Erythroblast (primary cell): ENCODE measurements around the gene FCHSD2.

Experiments
- DNase-seq, 2 experiments: peaks; one replicate each; lab custom pipeline; 2025; lab: John Stamatoyannopoulos, UW
- GATA1 ChIP-seq: IDR thresholded peaks from 2 replicates; pipeline ENCODE4 v1.6.1; 2011; ENCODE audit warnings: low read depth, mild to moderate bottlenecking, control low read depth, low read length, moderate library complexity
- POLR2A ChIP-seq: IDR thresholded peaks from 2 replicates; pipeline ENCODE4 v1.6.1; 2011; ENCODE audit warnings: mild to moderate bottlenecking, low read length

Gene FCHSD2

DNA sequence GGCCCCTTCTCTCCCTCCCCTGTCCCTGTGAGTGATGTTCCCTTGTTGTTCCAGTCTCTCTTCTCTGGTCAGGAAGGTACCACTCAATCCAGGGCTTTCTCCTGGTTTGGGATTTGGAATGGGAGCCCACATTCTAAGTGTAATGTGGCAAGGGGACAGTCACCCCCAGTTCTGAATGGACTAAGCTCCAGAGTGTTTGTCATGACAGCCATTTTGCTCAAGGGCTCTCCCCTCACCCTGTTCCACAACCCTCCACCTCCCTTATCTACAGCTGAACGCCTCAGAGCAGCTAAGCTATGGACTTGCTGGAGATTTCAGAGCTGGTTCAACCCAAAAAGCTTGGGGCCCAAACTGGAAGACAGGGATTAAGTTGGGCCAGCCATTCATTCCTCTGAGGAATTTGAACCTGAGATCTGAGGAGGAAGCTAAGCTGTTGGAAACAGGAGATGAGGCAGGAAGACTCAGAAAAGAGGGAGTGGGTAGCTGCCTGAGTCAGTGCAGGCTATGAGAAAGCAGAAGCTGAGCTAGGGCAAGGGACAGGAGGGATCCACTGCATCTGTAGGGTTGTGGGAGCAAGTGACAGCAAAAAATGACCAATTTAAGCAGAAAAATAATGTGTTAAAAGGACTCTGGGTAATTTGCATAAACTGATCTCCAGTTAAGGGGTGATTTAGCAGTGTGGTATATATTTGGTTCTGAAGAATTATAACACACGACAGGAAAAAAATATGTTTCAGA, 22.9 kb upstream of the FCHSD2 start:
- TF ChIP-seq POLR2A, result no peak
- TF ChIP-seq GATA1, result no peak
- no peak for DNase-seq

DNA sequence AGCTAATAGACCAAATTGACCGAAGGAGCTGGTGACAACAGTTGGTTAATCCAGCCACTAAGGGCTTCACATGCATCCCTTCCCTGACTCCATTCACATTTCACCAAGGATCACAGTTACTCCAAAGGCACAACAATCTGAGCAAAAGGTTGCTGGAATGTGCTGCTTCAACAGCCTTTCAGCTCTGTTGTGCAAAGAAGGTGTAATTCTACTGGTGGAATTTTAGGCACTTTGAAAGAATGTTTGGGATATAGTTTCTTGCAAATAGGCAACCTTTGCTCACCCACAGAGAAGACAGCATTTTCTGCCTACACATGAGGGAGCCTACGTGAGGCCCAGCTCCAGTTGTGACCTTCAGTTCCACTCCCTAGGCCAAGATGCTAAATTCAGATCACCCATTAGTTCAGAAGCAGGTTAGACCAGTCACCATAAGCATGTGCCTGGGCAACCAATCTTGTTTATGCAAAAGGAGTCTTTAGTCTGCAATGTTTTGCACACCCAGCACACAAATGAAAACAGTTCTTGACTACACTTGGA, 21.6 kb upstream of the FCHSD2 start:
- DNase-seq, result no peak

DNA sequence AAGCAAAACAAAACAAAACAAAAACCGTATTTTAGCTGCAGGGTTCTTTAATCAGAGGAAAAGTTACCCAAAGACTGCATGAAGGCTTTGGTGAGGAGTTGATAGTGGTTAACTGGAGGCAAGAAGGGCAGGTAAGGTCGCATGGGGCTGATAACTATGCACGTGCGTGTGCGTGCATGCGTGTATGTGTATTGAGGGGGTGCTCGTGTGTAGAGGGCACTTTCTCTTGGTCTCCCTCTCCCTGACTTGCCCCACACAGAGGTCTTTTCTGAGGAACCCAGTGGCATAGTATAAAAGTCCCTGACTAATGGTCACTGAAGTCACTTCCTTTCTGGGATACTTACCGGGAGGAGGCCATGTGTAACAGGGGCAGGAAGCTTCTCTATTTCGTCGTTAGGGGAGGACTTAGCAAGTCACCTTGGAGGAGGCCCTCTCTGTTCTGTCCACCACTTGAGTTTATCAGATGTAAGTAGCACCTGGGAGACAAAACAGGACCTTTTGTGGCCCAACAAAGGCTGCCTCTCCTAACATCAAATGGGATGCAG, 20.1 kb upstream of the FCHSD2 start:
- DNase-seq, result no peak
- TF ChIP-seq POLR2A, result no peak
- TF ChIP-seq GATA1, result no peak

More for the DNA sequence above, 21.6 kb upstream of the FCHSD2 start:
- TF ChIP-seq GATA1 (no peak), POLR2A (no peak)

DNA sequence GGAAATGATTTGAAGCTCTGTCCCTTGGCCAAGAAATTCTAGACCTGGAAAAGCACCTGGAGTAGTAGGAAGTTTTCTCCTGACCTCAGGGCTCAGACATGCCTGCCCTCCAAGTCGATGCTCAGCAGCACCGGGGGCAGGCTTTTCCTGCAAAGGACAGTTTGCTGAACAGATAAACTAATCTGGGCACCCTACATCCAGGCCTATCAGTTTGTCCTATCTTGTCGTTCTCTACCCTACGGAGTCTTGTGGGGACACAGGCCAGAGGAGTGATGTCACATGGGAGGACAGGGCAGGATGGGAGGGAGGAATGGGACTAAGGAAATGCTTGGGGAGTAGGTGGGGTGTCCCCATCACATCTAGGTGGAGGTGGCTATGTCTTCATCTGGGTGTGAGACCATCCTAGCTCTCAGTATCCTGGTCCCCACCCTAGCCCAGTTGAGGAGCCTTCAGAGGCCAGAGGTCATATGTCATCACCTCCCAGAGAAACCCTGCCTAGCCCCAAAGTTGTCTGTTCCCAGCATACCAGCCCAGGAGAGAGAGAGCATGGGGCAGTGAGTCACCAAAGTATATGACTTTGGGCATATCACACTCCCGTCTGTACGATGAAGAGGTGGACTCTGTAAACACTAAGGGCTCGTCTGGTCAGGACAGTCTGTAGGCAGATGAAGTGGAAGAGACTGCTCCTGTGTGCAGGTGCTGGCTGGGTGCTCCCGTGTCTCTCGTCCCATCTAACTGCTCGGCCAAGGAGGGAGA, 18.1 kb upstream of the FCHSD2 start:
- no peak for TF ChIP-seq GATA1
- TF ChIP-seq POLR2A, result no peak
- DNase-seq, result no peak

DNA sequence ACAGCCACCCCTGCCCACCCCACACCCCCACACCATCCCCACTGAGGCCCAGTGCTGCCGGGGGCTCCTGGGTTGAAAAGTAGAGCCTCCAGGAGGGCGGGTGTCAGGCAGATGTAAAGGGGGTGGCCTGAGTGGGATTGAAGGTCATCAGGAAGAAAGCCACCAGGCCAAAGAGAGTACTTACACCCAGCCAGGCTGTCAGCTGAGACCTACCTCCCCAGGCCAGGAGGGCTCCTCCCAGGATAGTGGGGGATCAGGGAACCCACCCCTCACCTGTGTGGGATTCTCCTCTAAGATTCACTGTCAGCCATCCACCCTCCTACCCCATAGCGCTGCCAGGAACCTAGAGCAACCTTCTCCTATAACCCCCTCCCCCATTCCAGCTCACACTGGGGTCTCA, 17.2 kb upstream of the FCHSD2 start:
- TF ChIP-seq GATA1 (no peak), POLR2A (no peak)
- DNase-seq, result no peak

DNA sequence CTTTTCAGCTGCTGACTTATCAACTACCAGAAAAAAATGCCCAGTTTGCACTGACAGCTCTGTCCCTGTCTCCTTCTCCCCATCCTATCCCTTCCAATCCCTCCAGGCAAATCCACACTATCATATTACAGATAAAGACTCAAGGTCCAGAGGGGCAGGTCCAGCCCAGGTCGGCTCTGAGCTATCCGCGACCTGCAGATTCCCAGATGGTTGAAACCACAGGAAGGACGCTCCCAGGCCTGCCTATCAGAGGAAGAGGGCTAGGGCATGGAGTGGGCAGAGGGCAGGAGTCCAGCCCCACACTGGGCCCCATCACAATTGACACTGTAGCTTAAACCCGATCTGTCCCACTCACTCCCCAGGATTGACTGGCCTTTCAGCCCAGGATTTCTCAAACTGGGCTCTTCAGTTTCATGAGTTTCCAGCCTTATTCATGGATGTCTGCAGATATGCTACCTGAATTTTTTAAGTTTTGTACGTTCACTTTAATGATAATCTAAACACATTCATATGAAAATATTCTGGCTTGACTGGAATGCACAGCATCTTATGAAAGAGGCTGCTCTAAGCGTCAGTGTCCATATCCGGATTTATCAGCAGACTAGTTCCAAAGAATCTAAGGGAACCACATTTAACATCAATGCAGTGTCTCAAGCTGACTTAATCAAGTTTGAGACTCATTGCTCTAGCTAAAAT, 16.4 kb upstream of the FCHSD2 start:
- TF ChIP-seq GATA1 (no peak), POLR2A (no peak)
- no peak for DNase-seq

DNA sequence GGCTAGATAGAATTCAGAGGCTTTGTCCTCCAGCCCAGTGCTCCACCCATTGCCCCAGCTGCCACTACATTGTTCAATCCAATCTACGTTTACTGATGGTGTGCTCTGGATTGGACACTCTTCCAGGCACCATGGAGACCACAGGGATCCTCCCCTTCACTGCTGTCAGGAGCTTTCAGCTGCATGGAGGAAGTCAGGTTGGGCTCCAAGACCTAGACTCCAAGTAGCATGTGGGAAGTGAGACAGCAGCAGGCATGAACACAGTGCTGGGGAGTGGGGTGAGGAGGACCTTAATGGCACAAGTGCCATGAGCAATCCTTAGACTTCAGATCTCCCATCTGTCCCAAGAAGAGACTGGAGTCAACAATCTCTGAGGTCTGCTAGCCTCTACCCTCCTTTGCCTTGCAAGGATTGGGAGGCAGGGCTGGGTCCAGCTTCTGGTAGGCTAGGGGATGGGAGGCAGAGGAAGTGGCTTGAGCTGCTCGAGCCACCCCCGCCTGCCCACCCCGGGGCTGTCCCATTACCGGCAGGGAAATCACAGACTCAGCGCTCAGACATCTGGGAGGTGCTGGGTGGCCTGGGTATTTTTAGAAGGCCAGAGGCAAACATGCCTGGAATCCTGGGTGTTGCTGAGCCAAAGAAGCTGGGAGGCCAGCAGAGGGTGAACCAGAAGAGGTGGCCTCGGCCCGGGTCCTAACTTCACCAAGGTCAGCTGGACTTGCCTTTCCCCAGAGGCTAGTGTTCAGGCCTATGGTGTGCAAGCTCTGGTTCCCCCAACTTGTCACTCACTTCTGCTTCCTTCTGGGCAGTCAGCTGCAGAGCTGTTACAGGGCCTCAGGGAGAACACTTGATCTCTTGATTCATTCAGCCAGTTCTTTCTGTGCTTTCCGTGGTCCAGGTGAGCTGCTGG, 15.2 kb upstream of the FCHSD2 start:
- DNase-seq, result no peak
- TF ChIP-seq POLR2A (no peak), GATA1 (no peak)

DNA sequence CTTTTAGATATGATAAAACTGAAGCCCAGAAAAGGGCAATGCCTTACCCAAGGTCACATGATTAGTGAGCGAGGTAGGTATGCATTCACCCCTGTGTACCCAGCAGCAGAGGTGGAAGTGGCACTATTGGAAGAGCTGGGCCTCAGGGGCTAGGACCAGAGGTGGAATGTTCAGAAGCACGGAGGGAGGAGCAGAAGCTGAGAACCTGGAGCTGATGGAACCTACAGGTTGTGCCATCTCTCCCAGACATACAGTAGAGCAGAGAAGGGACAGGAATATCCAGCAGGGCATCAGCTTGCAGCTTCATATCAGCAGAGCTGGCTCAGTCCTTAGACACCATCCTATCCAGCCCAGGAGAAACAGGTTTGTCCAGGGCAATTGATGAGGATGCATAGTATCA, 14.6 kb upstream of the FCHSD2 start:
- TF ChIP-seq GATA1, result no peak
- no peak for TF ChIP-seq POLR2A
- DNase-seq, result no peak

DNA sequence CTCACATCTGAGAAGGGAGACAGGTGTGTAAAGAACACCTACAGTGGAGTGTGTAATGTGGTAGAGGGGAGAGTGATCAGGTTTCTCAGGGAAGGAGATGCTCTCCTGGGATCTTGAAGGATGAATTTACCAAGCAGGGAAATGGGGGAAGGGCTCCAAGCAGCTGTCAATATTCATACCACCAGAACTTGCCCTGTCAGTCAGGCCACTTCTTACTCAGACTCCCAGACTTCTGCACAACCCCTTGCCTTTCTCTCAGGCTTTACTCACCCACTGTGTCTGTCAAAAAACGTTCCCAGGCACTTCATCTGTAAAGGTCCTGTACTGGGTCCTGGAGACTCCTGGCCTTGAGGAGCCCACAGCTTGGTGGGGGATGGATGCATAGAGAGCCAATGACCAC, 14.0 kb upstream of the FCHSD2 start:
- no peak for DNase-seq
- TF ChIP-seq GATA1, result no peak
- no peak for TF ChIP-seq POLR2A

DNA sequence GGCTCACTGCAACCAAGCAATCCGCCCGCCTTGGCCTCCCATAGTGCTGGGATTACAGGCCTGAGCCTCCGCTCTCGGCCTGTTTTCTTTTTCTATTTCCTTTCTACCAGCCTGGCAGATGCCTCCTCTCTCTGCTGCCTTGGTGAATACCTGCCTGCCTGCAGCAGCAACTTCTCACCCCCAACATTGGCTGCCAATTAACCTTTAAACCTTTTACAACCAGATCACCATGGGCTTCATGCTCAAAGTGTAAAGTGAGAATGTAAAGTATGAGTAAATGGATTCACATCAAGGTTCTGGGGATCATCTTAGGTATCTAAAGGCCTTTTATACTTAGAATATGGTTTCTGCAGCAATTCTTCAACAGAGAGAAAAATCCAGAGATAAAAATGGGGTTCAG, 13.0 kb upstream of the FCHSD2 start:
- no peak for DNase-seq
- TF ChIP-seq POLR2A (no peak), GATA1 (no peak)

DNA sequence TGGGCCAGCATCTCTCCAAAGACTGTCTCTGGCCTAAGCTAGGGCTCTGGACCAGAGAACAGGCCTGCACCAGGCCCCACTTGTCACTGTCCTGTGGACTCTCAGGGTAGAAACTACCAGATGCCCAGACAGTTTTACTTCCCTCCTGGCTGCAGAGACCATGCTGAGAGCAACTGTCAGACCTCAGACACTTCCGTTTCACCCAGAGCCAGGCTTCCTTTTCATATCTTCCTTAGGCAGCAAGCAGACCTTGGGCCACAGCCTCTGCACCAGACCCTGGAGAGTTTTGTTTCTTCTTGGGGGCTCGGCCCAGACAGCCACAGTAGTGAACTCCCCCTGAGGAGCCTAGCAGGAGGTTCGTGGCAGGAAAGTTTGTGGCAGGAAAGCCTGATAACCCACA, 12.1 kb upstream of the FCHSD2 start:
- no peak for TF ChIP-seq GATA1
- TF ChIP-seq POLR2A, result no peak
- DNase-seq, result no peak

DNA sequence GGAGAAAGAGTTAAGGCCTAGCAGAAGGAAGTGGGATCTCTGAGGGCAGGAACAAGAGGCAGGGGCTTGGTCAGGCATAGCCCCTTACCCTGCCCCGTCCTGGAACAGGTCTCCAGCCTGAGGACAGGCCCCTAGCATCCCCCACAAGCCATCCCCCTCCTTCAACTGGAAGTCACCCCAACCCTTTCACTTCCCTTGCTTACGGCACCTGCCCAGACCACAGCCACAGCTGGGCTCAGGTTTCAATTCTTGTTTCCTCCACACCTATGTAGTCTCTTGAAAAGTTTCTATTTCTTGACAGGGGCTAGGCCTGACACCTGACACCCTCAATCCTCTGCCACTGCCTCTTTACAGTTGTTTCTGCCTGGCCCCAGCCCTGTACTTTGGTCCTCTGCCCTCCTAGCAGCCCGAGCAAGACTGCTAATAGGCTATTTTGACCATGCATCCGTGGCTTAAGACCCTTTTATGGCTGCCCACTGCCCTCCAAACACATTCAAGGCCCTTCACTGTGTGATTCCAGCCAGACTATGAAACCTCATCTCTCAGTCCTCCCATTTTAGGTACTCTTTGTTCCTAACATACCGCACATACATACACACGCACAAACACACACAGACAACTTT, 10.9 kb upstream of the FCHSD2 start:
- TF ChIP-seq POLR2A, result no peak
- TF ChIP-seq GATA1, result no peak
- no peak for DNase-seq
